Lower lobe of right lung (tissue), 2 donors: ENCODE measurements around the gene ADAMTS13. TPM values are rescaled to one million over a fixed set of nuclear protein-coding genes. Genes with fewer than 3 reads are reported as not detected.
"Not testable (repeated sequence)": the region's sequence is repeated elsewhere in the genome, so short reads cannot be mapped to it uniquely, and the experiment has no call there.

Source experiments
- ATAC-seq, 2 donors: fragments of 200-7000 bp; cut with Tn5 transposase; one replicate each; pipeline ENCODE4 v1.9.1; 2020 to 2022; ENCODE audit warnings: mild to moderate bottlenecking in 2 of 2, moderate library complexity in 2 of 2
- DNase-seq: peaks from one replicate; pipeline ENCODE4 v3.0.0-alpha.2; 2020
- H3K27ac ChIP-seq: fragments of 200-600 bp; one replicate; pipeline ENCODE4 v1.8.0; 2022
- H3K27me3 ChIP-seq: fragments of 200-600 bp; one replicate; pipeline ENCODE4 v1.8.0; 2022; ENCODE audit warnings: low read depth
- H3K36me3 ChIP-seq: fragments of 200-600 bp; one replicate; pipeline ENCODE4 v1.8.0; 2022; ENCODE audit warnings: mild to moderate bottlenecking
- H3K4me1 ChIP-seq: fragments of 200-600 bp; one replicate; pipeline ENCODE4 v1.8.0; 2022
- H3K4me3 ChIP-seq: fragments of 200-600 bp; one replicate; pipeline ENCODE4 v1.8.0; 2022; ENCODE audit warnings: mild to moderate bottlenecking
- H3K9me3 ChIP-seq: fragments of 200-600 bp; one replicate; pipeline ENCODE4 v1.8.0; 2022
- intact Hi-C: fragments of 100-400 bp; cut with DNase I; formaldehyde crosslinking; loops from one replicate; pipeline ENCODE4 v1.11.0; 2022
- total RNA-seq: library from RNA; stranded (reverse); fragmentation: NEBNext Ultra II Directional; extraction: Animal tissue kit (Norgen Biotek cat#: 25700); gene quantifications from one replicate; pipeline ENCODE4 v1.2.1, GENCODE V29; 2021
- TF ChIP-seq, protein P1 (sequence below): fragments of 200-600 bp; IDR thresholded peaks from one replicate; pipeline ENCODE4 v1.8.0; 2022; ENCODE audit warnings: antibody characterized with exemption, mild to moderate bottlenecking
- donor health status: DM: no; HTN: yes; CAD: no; lungs with severe emphysema.

ADAMTS13 gene
- total RNA-seq, 1 donor from 2014 or later, result 1.9 TPM

DNA sequence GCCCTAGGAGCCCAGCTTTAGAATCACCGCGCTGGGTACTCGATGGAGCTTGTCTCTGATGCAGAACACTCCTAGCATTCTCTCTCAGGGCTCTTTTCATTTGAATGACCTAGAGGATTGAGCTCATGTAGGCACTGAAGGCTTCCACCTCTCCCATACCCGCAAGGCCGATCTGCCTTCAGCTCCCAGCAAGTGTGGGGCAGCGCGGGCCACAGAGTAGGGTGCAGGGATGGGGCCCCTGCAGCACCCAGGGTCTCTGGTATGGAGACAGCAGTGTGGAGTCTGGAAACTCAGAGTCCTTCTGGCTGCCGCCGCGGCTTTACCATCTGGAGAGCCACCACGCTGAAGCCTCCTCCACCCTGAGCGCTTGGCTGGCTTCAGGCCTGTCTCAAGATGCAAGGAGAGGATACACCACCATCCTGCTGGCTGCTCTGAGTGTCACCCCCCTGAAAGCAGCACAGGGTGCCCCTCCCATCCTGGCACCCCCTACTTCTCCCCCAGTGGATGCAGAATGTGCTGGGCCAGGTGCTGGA, 33.1 kb upstream of the ADAMTS13 start:
- intact Hi-C loops, result no loop called here
- TF ChIP-seq, protein P1, sequence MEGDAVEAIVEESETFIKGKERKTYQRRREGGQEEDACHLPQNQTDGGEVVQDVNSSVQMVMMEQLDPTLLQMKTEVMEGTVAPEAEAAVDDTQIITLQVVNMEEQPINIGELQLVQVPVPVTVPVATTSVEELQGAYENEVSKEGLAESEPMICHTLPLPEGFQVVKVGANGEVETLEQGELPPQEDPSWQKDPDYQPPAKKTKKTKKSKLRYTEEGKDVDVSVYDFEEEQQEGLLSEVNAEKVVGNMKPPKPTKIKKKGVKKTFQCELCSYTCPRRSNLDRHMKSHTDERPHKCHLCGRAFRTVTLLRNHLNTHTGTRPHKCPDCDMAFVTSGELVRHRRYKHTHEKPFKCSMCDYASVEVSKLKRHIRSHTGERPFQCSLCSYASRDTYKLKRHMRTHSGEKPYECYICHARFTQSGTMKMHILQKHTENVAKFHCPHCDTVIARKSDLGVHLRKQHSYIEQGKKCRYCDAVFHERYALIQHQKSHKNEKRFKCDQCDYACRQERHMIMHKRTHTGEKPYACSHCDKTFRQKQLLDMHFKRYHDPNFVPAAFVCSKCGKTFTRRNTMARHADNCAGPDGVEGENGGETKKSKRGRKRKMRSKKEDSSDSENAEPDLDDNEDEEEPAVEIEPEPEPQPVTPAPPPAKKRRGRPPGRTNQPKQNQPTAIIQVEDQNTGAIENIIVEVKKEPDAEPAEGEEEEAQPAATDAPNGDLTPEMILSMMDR, result no peak
- H3K27ac ChIP-seq, result no peak overlapping the region
- ATAC-seq, result no peak
- H3K4me3 ChIP-seq, result no peak overlapping the region
- no peak for DNase-seq
- H3K36me3 ChIP-seq, result no peaks in the 10 kb centered on the region
- H3K4me1 ChIP-seq, result no peaks in the 10 kb centered on the region
- no peaks in the 10 kb centered on the region for H3K27me3 ChIP-seq
- no peaks in the 10 kb centered on the region for H3K9me3 ChIP-seq

DNA sequence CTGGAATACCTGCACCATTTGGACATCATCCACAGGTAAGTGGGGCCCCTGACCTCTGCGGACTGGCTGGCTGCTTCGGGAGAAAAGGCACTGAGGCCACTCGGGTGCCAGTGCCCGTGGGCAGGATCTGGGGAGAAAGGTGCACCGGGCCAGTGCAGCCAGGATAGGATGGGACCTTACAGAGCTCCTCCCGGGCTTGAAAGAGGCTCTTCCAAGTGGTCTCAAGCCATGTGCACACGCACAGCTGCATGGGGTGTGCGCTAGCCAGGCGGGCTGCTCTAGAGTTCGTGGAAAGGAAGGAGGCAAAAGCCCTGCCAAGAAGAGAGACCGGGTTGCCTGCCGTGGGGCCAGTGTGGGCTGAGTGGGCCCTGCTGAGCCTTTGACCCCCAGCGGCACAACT, 32.6 kb upstream of the ADAMTS13 start:
- Histone ChIP-seq H3K27ac (no peak overlapping the region), H3K27me3 (peaks cover 2% of the 10 kb centered on the region), H3K9me3 (no peaks in the 10 kb centered on the region), H3K4me1 (no peaks in the 10 kb centered on the region), H3K36me3 (no peaks in the 10 kb centered on the region), H3K4me3 (no peak overlapping the region)
- TF ChIP-seq, protein P1, result no peak
- DNase-seq, result no peak
- intact Hi-C loops, result no loop called here
- ATAC-seq, result no peak

DNA sequence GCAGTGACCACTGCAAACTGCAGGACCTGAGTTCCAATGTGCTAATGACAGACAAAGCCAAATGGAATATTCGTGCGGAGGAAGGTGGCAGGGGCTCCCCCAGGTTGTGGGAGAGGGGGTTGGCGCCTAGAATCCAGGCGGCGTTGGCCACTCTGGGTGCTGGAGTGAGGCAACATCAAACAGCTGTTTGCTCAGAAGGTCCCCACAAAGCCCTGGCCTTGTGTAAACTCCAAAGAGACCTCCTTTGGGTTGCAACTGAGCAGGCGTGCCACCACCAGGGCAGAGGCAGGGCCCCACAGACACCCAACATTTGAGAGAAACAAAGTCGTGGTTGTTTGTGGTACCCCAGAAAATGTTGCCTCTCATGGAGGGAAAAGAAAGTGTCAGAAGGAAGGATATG, 31.5 kb upstream of the ADAMTS13 start:
- intact Hi-C loops, result no loop called here

DNA sequence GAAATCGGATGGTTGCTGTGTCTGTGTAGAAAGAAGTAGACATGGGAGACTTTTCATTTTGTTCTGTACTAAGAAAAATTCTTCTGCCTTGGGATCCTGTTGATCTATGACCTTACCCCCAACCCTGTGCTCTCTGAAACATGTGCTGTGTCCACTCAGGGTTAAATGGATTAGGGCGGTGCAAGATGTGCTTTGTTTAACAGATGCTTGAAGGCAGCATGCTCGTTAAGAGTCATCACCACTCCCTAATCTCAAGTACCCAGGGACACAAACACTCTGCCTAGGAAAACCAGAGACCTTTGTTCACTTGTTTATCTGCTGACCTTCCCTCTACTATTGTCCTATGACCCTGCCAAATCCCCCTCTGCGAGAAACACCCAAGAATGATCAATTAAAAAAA, 30.7 kb upstream of the ADAMTS13 start:
- peak; percentile 32 to 43 for ATAC-seq
- H3K36me3 ChIP-seq, H3K27me3 ChIP-seq, H3K9me3 ChIP-seq, H3K4me3 ChIP-seq, H3K27ac ChIP-seq, DNase-seq, intact Hi-C loops, H3K4me1 ChIP-seq: not testable (repeated sequence)

More for the DNA sequence above, 31.5 kb upstream of the ADAMTS13 start:
- Histone ChIP-seq H3K27ac (no peak overlapping the region), H3K36me3 (no peaks in the 10 kb centered on the region), H3K27me3 (peaks cover 9% of the 10 kb centered on the region), H3K4me1 (no peaks in the 10 kb centered on the region), H3K9me3 (no peaks in the 10 kb centered on the region), H3K4me3 (no peak overlapping the region)
- DNase-seq (no peak), ATAC-seq (no peak)
- TF ChIP-seq, protein P1, result no peak

GRCh38 chr9:133392308-133392707, 29.9 kb upstream of the ADAMTS13 start:
- H3K4me3 ChIP-seq, H3K27me3 ChIP-seq, H3K27ac ChIP-seq, ATAC-seq, H3K9me3 ChIP-seq, intact Hi-C loops, DNase-seq, H3K4me1 ChIP-seq, H3K36me3 ChIP-seq: not testable (repeated sequence)

- DNase-seq, result no peak
- Histone ChIP-seq H3K27ac (no peak overlapping the region), H3K36me3 (no peaks in the 10 kb centered on the region), H3K4me1 (no peaks in the 10 kb centered on the region), H3K9me3 (no peaks in the 10 kb centered on the region), H3K4me3 (no peak overlapping the region), H3K27me3 (peaks cover 9% of the 10 kb centered on the region)
- TF ChIP-seq, protein P1, result no peak
- intact Hi-C loops, result no loop called here
- ATAC-seq, result no peak
These were observed 28.8 kb upstream of the ADAMTS13 start for GRCh38 chr9:133393399-133393798.
